Activated B cell treated with CpG ODN at 0.5 μM for 24 hours (primary cell): ENCODE measurements around the gene MRPL54. TPM values are rescaled to one million over a fixed set of nuclear protein-coding genes. Genes with fewer than 3 reads are reported as not detected.
A peak's percentile ranks its signal among the peaks of the same experiment; 100 is the strongest.

Source experiments
- ATAC-seq: fragments of 200-7000 bp; cut with Tn5 transposase; one replicate; pipeline ENCODE4 v1.10.0; 2021; ENCODE audit warnings: low read depth, mild to moderate bottlenecking, moderate library complexity
- CTCF ChIA-PET: fragments of 350-600 bp; sonication (Branson Sonifier 250); formaldehyde crosslinking; loops from one replicate; lab custom pipeline; 2021; ENCODE audit warnings: antibody characterized with exemption; lab: Charles Lee
- POLR2A ChIA-PET: fragments of 350-600 bp; sonication (Branson Sonifier 250); formaldehyde crosslinking; loops from one replicate; lab custom pipeline; 2021; ENCODE audit warnings: antibody characterized with exemption; lab: Charles Lee
- DNase-seq: peaks from one replicate; pipeline ENCODE4 v3.0.0; 2022
- H3K27ac Mint-ChIP-seq: one replicate; pipeline ENCODE4 v1.8.0; 2020; ENCODE audit warnings: mixed read lengths
- H3K27me3 Mint-ChIP-seq: one replicate; pipeline ENCODE4 v1.8.0; 2021; ENCODE audit warnings: mixed read lengths
- H3K36me3 Mint-ChIP-seq: one replicate; pipeline ENCODE4 v1.8.0; 2021; ENCODE audit warnings: low read depth, mixed read lengths
- H3K4me1 Mint-ChIP-seq: one replicate; pipeline ENCODE4 v1.8.0; 2021; ENCODE audit warnings: mixed read lengths
- H3K4me3 Mint-ChIP-seq: one replicate; pipeline ENCODE4 v1.8.0; 2020; ENCODE audit warnings: mild to moderate bottlenecking, mixed read lengths
- H3K9me3 Mint-ChIP-seq: one replicate; pipeline ENCODE4 v1.8.0; 2020; ENCODE audit warnings: mixed read lengths
- intact Hi-C: fragments of 100-400 bp; cut with micrococcal nuclease; formaldehyde crosslinking; loops from one replicate; pipeline ENCODE4 v1.15.1; 2024
- total RNA-seq: library from RNA; stranded (reverse); gene quantifications from 2 replicates; pipeline ENCODE4 v1.2.3, GENCODE V29; 2022
- TF ChIP-seq, protein P1 (sequence below): fragments of 200-600 bp; IDR thresholded peaks from one replicate; pipeline ENCODE4 v1.8.0; 2022; ENCODE audit warnings: antibody characterized with exemption, mild to moderate bottlenecking

Gene MRPL54
- total RNA-seq = 81.2 and 90.0 TPM in 2 replicates

DNA sequence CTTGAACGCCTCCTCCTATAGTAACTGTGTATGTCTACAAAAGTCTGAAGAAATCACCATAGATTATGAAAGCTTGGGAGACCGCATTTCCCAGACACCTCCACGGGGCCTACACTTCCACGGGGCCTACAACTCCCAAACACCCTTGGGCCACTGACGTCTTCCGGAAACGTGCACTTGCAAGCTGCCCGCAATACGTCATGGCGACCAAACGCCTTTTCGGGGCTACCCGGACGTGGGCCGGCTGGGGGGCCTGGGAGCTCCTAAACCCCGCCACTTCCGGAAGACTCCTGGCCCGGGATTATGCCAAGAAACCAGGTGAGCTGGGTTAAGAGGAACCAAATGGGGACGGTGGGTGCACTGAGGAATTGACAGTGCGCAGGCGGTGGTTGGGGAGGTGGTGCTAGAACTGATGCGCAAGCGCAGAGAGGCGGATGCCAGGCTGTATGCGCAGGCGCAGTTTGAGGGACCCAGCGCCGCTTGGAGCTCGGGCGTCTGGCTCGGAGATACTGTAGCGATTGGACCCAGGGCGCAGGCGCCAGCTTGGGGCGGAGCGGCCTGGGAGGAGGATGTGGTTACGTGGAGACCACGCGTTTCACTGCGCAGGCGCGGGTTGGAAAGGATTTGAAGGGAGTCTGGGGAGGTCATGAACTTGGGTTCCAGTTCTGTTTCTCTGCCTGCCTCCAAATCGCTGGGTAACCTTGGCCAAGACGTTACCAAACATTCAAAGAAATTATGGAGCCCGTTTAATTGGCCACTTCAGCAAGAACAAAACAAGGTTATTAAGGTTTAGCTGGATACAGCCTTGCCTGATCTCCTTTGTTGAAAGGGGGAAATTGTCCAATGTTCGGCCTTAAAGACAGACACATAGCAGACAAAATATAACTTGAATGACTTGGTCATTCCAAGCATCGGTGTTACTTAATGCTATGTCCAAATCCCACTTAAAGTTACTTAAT, at the start of gene MRPL54:
MRPL54 (plus strand) TSS at position 182 of the 959 bp plus-strand sequence; CDS start at position 201, 19 bp downstream.
- DNase-seq = peak; percentile 99
- intact Hi-C loops = loop anchor here (1.0 to 5.0 kb wide), 13 partner anchors 48 to 1920 kb away; partner anchors contain the start of genes CHAF1A, DAPK3, DPP9 and FZR1
- POLR2A ChIA-PET = interaction anchor here (0.5 to 4.0 kb wide), 42 partner anchors 10 to 1927 kb away, joined by 3 to 84 read pairs (median 5); partner anchors contain the start of genes CHAF1A, DAPK3, EEF2 and HDGFL2
- TF ChIP-seq, protein P1, sequence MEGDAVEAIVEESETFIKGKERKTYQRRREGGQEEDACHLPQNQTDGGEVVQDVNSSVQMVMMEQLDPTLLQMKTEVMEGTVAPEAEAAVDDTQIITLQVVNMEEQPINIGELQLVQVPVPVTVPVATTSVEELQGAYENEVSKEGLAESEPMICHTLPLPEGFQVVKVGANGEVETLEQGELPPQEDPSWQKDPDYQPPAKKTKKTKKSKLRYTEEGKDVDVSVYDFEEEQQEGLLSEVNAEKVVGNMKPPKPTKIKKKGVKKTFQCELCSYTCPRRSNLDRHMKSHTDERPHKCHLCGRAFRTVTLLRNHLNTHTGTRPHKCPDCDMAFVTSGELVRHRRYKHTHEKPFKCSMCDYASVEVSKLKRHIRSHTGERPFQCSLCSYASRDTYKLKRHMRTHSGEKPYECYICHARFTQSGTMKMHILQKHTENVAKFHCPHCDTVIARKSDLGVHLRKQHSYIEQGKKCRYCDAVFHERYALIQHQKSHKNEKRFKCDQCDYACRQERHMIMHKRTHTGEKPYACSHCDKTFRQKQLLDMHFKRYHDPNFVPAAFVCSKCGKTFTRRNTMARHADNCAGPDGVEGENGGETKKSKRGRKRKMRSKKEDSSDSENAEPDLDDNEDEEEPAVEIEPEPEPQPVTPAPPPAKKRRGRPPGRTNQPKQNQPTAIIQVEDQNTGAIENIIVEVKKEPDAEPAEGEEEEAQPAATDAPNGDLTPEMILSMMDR = no peak
- CTCF ChIA-PET = interaction anchor here (0.8 to 3.5 kb wide), 9 partner anchors 13 to 377 kb away, joined by 3 to 27 read pairs (median 4); no protein-coding TSS in a partner anchor
- H3K27ac Mint-ChIP-seq = peak within 1 kb of the TSS; percentile 100
- peaks cover 41% of the 10 kb centered on the region for H3K36me3 Mint-ChIP-seq
- peak within 1 kb of the TSS; percentile 96 for H3K4me3 Mint-ChIP-seq
- no peaks in the 10 kb centered on the region for H3K9me3 Mint-ChIP-seq
- peak; percentile 81 for ATAC-seq
- H3K4me1 Mint-ChIP-seq = peaks cover 43% of the 10 kb centered on the region
- no peaks in the 10 kb centered on the region for H3K27me3 Mint-ChIP-seq

DNA sequence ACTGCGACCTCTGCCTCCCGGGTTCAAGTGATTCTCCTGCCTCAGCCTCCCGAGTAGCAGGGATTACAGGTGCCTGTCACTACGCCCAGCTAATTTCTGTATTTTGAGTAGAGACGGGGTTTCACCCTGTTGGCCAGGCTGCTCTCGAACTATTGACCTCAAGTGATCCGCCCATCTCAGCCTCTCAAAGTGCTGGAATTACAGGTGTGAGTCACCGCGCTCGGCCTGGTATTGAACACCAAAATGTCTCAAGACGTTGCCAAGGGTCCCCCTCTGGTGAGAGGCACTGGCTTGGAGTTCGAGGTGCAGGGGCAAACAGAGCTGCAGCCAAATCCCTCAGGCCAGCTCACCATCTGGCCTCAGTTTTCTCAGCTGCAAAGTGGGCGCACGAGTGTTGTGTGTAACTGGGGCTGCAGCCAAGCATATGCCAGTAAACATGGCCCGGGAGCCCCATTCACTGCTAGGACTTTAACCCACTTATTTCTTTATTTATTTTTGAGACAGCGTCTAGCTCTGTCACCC, 46.3 kb upstream of the MRPL54 start:
- ChIA-PET CTCF (no interaction called here), POLR2A (no interaction called here)
- DNase-seq = no peak
- no peaks in the 10 kb centered on the region for H3K9me3 Mint-ChIP-seq
- H3K4me3 Mint-ChIP-seq = no peak overlapping the region
- H3K27me3 Mint-ChIP-seq = peaks cover 6% of the 10 kb centered on the region
- peaks cover 7% of the 10 kb centered on the region for H3K4me1 Mint-ChIP-seq
- TF ChIP-seq, protein P1 = no peak
- H3K36me3 Mint-ChIP-seq = no peaks in the 10 kb centered on the region
- intact Hi-C loops = no loop called here
- ATAC-seq = no peak
- no peak overlapping the region for H3K27ac Mint-ChIP-seq

DNA sequence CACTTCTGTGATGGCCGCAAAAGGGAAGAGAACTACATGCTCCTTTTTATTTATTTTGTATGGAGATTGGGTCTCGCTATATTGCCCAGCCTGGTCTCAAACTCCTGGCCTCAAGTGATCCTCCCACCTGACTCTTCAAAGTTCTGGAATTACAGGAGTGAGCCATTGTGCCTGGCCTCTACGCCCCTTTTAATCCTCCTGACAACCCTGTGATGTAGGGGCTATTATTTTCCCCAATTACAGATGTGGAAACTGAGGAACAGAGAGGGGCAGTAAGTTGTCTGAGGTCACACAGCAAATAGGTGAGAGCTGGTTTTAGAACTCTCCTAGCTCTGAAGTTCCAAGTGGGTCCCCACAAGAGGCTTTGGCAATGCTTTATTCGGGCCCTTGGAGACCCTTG, 42.6 kb upstream of the MRPL54 start:
- TF ChIP-seq, protein P1 = no peak
- peaks cover 12% of the 10 kb centered on the region for H3K4me1 Mint-ChIP-seq
- intact Hi-C loops = loop anchor here (2.0 to 5.0 kb wide), 2 partner anchors 41 to 92 kb away; partner anchors contain the start of gene APBA3
- ATAC-seq (no peak), DNase-seq (no peak)
- POLR2A ChIA-PET = interaction anchor here (0.7 kb wide), 1 partner anchor 476 kb away, joined by 4 read pairs; no protein-coding TSS in a partner anchor
- no peak overlapping the region for H3K27ac Mint-ChIP-seq
- H3K9me3 Mint-ChIP-seq = no peaks in the 10 kb centered on the region
- no peaks in the 10 kb centered on the region for H3K36me3 Mint-ChIP-seq
- no peak overlapping the region for H3K4me3 Mint-ChIP-seq
- CTCF ChIA-PET = interaction anchor here (1.0 to 1.2 kb wide), 2 partner anchors 38 to 42 kb away, joined by 3 to 4 read pairs; partner anchors contain the start of gene MRPL54
- peaks cover 14% of the 10 kb centered on the region for H3K27me3 Mint-ChIP-seq

DNA sequence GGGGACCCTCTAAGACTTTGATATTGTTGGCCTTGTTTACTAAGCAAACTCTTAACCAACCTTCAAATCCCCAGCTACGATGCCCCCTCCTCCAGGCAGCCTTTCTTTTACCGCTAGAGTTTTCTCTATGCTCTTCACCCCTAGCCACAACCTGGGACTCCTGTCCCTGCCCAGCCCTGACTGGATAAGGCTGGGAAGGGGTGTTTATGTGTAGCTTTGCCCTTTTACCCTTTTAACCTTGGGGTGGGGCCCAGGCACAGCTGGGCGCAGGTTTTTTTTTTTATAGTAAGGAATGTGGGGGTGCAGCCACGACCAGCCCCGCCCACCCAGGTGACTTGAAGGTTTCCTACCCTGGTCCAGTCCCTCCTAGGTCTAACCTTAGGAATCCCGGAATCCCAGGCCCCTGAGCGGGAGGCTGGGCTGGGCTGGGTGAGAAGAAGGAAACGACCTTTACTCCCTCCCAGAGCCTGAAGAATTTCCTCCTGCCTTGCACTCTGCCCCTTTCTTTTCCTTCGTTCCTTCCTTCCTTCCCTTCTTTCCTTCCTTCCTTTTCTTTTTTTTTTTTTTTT, 42.0 kb upstream of the MRPL54 start:
- Mint-ChIP-seq H3K9me3 (no peaks in the 10 kb centered on the region), H3K36me3 (no peaks in the 10 kb centered on the region), H3K4me1 (peaks cover 12% of the 10 kb centered on the region), H3K4me3 (no peak overlapping the region), H3K27me3 (peaks cover 14% of the 10 kb centered on the region), H3K27ac (no peak overlapping the region)
- DNase-seq (no peak), ATAC-seq (no peak)
- CTCF ChIA-PET = interaction anchor here (1.0 kb wide), 1 partner anchor 37 kb away, joined by 3 read pairs; no protein-coding TSS in a partner anchor
- TF ChIP-seq, protein P1 = no peak
- POLR2A ChIA-PET = interaction anchor here (0.6 to 0.7 kb wide), 3 partner anchors 458 to 974 kb away, joined by 3 to 6 read pairs (median 4); no protein-coding TSS in a partner anchor
- intact Hi-C loops = loop anchor here (2.0 to 5.0 kb wide), 2 partner anchors 40 to 92 kb away; partner anchors contain the start of gene APBA3
